ENCODE measurements around the gene SLC1A4.

DNA sequence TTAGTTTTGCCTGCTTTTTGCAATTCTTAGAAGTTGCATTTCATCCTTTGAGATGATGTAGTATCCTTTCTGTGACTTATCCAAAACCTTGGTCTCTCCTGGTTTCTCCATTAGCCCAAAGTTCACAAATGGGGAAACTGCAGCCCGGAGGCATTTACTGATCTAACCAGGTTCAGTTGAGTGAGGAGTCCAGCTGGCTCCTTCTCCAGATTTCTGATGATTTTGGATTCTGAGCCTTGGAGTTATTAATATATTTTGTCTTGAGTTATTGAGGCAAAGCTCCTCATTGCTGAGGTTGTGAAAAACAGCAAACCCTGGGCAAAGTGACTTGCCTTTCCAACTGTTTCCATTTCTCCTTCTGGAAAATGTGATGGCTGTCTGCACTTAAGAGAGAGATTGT is 1.7 kb downstream of the SLC1A4 start:
- TF ChIP-seq, protein P1, sequence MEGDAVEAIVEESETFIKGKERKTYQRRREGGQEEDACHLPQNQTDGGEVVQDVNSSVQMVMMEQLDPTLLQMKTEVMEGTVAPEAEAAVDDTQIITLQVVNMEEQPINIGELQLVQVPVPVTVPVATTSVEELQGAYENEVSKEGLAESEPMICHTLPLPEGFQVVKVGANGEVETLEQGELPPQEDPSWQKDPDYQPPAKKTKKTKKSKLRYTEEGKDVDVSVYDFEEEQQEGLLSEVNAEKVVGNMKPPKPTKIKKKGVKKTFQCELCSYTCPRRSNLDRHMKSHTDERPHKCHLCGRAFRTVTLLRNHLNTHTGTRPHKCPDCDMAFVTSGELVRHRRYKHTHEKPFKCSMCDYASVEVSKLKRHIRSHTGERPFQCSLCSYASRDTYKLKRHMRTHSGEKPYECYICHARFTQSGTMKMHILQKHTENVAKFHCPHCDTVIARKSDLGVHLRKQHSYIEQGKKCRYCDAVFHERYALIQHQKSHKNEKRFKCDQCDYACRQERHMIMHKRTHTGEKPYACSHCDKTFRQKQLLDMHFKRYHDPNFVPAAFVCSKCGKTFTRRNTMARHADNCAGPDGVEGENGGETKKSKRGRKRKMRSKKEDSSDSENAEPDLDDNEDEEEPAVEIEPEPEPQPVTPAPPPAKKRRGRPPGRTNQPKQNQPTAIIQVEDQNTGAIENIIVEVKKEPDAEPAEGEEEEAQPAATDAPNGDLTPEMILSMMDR (IDR thresholded peaks at IDR 0.05) = no peak
- no peak for TF ChIP-seq POLR2AphosphoS5 (IDR thresholded peaks at IDR 0.05; ENCODE audit: low read depth, low read length)
- TF ChIP-seq SIN3A (IDR thresholded peaks at IDR 0.05; ENCODE audit: borderline replicate concordance, insufficient read depth, low read depth, low read length) = no peak
- no peak for TF ChIP-seq REST (IDR thresholded peaks at IDR 0.05; ENCODE audit: insufficient read depth in 1 of 2, low read depth in 2 of 2, low read length in 1 of 2)
- TF ChIP-seq TCF7L2 (IDR thresholded peaks at IDR 0.05; ENCODE audit: low read depth, low read length) = no peak

All from Panc1 (cell line).